Naive thymus-derived CD4-positive, alpha-beta T cell (primary cell): ENCODE data around the gene PRC1. TPM values are rescaled to one million over a fixed set of nuclear protein-coding genes. Genes with fewer than 3 reads are reported as not detected.

ENCODE experiments used
- ATAC-seq: fragments of 150-1000 bp; cut with Tn5 transposase; 2 replicates; pipeline ENCODE4 v1.10.0; 2021; ENCODE audit warnings: mild to moderate bottlenecking, moderate library complexity
- CTCF ChIA-PET: fragments of 350-600 bp; sonication (Branson Sonifier 250); formaldehyde crosslinking; loops from one replicate; lab custom pipeline; 2021; ENCODE audit warnings: antibody characterized with exemption; lab: Charles Lee
- POLR2A ChIA-PET: fragments of 350-600 bp; sonication (Branson Sonifier 250); formaldehyde crosslinking; loops from one replicate; lab custom pipeline; 2021; ENCODE audit warnings: antibody characterized with exemption, inconsistent platforms; lab: Charles Lee
- DNase-seq, 9 donors: peaks; one replicate each; pipeline versions ENCODE4 v3.0.0 to v3.0.0-alpha.2; 2020 to 2022; ENCODE audit warnings: mixed read lengths in 1 of 9
- H3K27ac ChIP-seq: one replicate; pipeline ENCODE4 v1.7.0; 2013; ENCODE audit warnings: mild to moderate bottlenecking, low read depth, low read length, moderate library complexity
- H3K27me3 ChIP-seq, 2 donors: one replicate each; pipeline ENCODE4 v1.7.0; 2013; ENCODE audit warnings: low read length in 2 of 2, mild to moderate bottlenecking in 2 of 2, moderate library complexity in 2 of 2; ENCODE audit not compliant: control insufficient read depth in 2 of 2, insufficient read depth in 2 of 2
- H3K36me3 ChIP-seq, 3 experiments: 1 replicate in 2 of 3; 2 replicates in 1 of 3; pipeline ENCODE4 v1.7.0; 2013; ENCODE audit warnings: low read length in 3 of 3, mild to moderate bottlenecking in 3 of 3, moderate library complexity in 1 of 3; ENCODE audit not compliant: insufficient read depth in 3 of 3, control insufficient read depth in 2 of 3
- H3K4me1 ChIP-seq, 2 donors: one replicate each; pipeline ENCODE4 v1.7.0; 2013; ENCODE audit warnings: low read length in 2 of 2, mild to moderate bottlenecking in 2 of 2, moderate library complexity in 1 of 2; ENCODE audit not compliant: control insufficient read depth in 2 of 2, insufficient read depth in 2 of 2
- H3K4me3 ChIP-seq: 2 replicates; pipeline ENCODE4 v1.7.0; 2013; ENCODE audit warnings: mild to moderate bottlenecking, low read length
- H3K9me3 ChIP-seq, 3 experiments: 1 replicate in 2 of 3; 2 replicates in 1 of 3; pipeline ENCODE4 v1.7.0; 2013; ENCODE audit warnings: low read length in 3 of 3; ENCODE audit not compliant: control insufficient read depth in 2 of 3
- H3K27ac Mint-ChIP-seq, 9 donors: one replicate each; pipeline ENCODE4 v1.8.0; 2020 to 2022; ENCODE audit warnings: mixed read lengths in 9 of 9, mild to moderate bottlenecking in 8 of 9, moderate library complexity in 5 of 9, inconsistent platforms in 2 of 9
- H3K27me3 Mint-ChIP-seq, 5 donors: one replicate each; pipeline ENCODE4 v1.8.0; 2021 to 2022; ENCODE audit warnings: mixed read lengths in 5 of 5, mild to moderate bottlenecking in 1 of 5
- H3K36me3 Mint-ChIP-seq, 5 donors: one replicate each; pipeline ENCODE4 v1.8.0; 2020 to 2022; ENCODE audit warnings: mixed read lengths in 5 of 5, mild to moderate bottlenecking in 3 of 5, inconsistent platforms in 1 of 5
- H3K4me1 Mint-ChIP-seq, 7 donors: one replicate each; pipeline ENCODE4 v1.8.0; 2020 to 2022; ENCODE audit warnings: mixed read lengths in 7 of 7, mild to moderate bottlenecking in 3 of 7, inconsistent platforms in 1 of 7
- H3K4me3 Mint-ChIP-seq, 10 donors: one replicate each; pipeline ENCODE4 v1.8.0; 2020 to 2022; ENCODE audit warnings: mild to moderate bottlenecking in 10 of 10, mixed read lengths in 10 of 10, moderate library complexity in 6 of 10, inconsistent platforms in 2 of 10
- H3K9me3 Mint-ChIP-seq, 11 donors: one replicate each; pipeline ENCODE4 v1.8.0; 2020 to 2022; ENCODE audit warnings: mixed read lengths in 11 of 11, mild to moderate bottlenecking in 4 of 11, inconsistent platforms in 1 of 11, moderate library complexity in 1 of 11
- intact Hi-C, 2 donors: fragments of 100-400 bp; cut with micrococcal nuclease; formaldehyde crosslinking; loops; one replicate each; pipeline ENCODE4 v1.15.1; 2023
- polyA plus RNA-seq, 2 donors: library from polyadenylated mRNA; unstranded; fragments of 300-500 nt; fragmentation: Illumina TruSeq; gene quantifications; one replicate each; pipeline ENCODE4 v1.2.3, GENCODE V29; 2021
- total RNA-seq, 6 experiments: library from RNA in 5 of 6; stranded (reverse) in 5 of 6; gene quantifications; 1 replicate in 5 of 6; 2 replicates in 1 of 6; pipeline ENCODE4 v1.2.3 and lab custom pipeline; 2021 to 2026

The PRC1 gene
- total and polyA plus RNA-seq, 7 experiments from 2014 or later, result 0.47 to 98.9 (median 4.4) TPM

- Mint-ChIP-seq H3K36me3 (peaks cover 9 to 66% (median 36%) of the 10 kb centered on the region in 5 donors), H3K4me1 (peaks cover 0 to 12% (median 0%) of the 10 kb centered on the region in 7 donors), H3K27me3 (no peaks in the 10 kb centered on the region), H3K9me3 (no peaks in the 10 kb centered on the region), H3K27ac (peak overlapping the region in 2 of 9 donors; percentile 26 to 31), H3K4me3 (no peak overlapping the region)
- no peak for ATAC-seq
- no peaks in the 10 kb centered on the region for H3K9me3 ChIP-seq
- no peaks in the 10 kb centered on the region for H3K27me3 ChIP-seq
- peaks cover 13 to 100% (median 20%) of the 10 kb centered on the region in 3 experiments for H3K36me3 ChIP-seq
- DNase-seq, result no peak
- no peak overlapping the region for H3K4me3 ChIP-seq
- H3K27ac ChIP-seq, result no peak overlapping the region
- CTCF ChIA-PET, result no interaction called here
- intact Hi-C loops, result no loop called here
- H3K4me1 ChIP-seq, result no peaks in the 10 kb centered on the region
- POLR2A ChIA-PET, result interaction anchor here (0.5 kb wide), 1 partner anchor 9 kb away, joined by 4 read pairs; no protein-coding TSS in a partner anchor
Measured at GRCh38 chr15:90916461-90916860, 77.9 kb downstream of the PRC1 start.

Other genes with a start within 250 kb of the PRC1 start
- 100 to 1,000 TPM in 1 of 5 experiments, 10 to 100 TPM in 4; 31.8 to 516 (median 58.9) TPM for gene FURIN, start 125.9 kb downstream of the PRC1 start, total RNA-seq
- gene FURIN, start 125.9 kb downstream of the PRC1 start, polyA plus RNA-seq, result 1 to 10 TPM; 2.0 to 4.0 TPM
- 10 to 100 TPM in 2 of 5 experiments, 1 to 10 TPM in 3; 2.3 to 78.6 (median 9.1) TPM for gene FES, start 110.0 kb downstream of the PRC1 start, total RNA-seq
- gene FES, start 110.0 kb downstream of the PRC1 start, polyA plus RNA-seq, result not detected
- 100 to 1,000 TPM; 117 to 171 (median 149) TPM for gene MAN2A2, start 91.2 kb downstream of the PRC1 start, total RNA-seq
- gene MAN2A2, start 91.2 kb downstream of the PRC1 start, polyA plus RNA-seq, result 1 to 10 TPM; 7.1 to 8.4 TPM
- gene HDDC3, start 62.0 kb downstream of the PRC1 start, total RNA-seq, result 10 to 100 TPM; 13.3 to 34.2 (median 29.0) TPM
- gene HDDC3, start 62.0 kb downstream of the PRC1 start, polyA plus RNA-seq, result 10 to 100 TPM; 48.9 to 50.9 TPM
- 10 to 100 TPM; 34.2 to 72.7 (median 62.0) TPM for gene UNC45A, start 59.2 kb downstream of the PRC1 start, total RNA-seq
- gene UNC45A, start 59.2 kb downstream of the PRC1 start, polyA plus RNA-seq, result 10 to 100 TPM; 57.3 to 75.1 TPM
- gene RCCD1, start 39.7 kb downstream of the PRC1 start, total RNA-seq, result 10 to 100 TPM in 3 of 5 experiments, 1 to 10 TPM in 2; 5.8 to 24.6 (median 16.3) TPM
- gene RCCD1, start 39.7 kb downstream of the PRC1 start, polyA plus RNA-seq, result 1 to 10 TPM; 2.5 to 3.9 TPM
- gene VPS33B, start 28.1 kb upstream of the PRC1 start, total RNA-seq, result 10 to 100 TPM; 15.8 to 28.1 (median 25.7) TPM
- gene VPS33B, start 28.1 kb upstream of the PRC1 start, polyA plus RNA-seq, result 10 to 100 TPM in 1 of 2 donors, 1 to 10 TPM in 1; 8.3 to 15.0 TPM
- gene SV2B, start 105.7 kb upstream of the PRC1 start, total RNA-seq, result under 1 TPM; 0.05 to 0.16 (median 0.08) TPM
- gene SV2B, start 105.7 kb upstream of the PRC1 start, polyA plus RNA-seq, result under 1 TPM; 0.02 to 0.06 TPM